ENCODE measurements around the gene CDK2. TPM values are rescaled to one million over a fixed set of nuclear protein-coding genes. Genes with fewer than 3 reads are reported as not detected.

The CDK2 gene
- total and polyA plus RNA-seq, 9 of the 15 experiments (the other 6 are each of a cell fraction or from before 2014, with no cell fraction given), result 17.4 to 213 (median 109) TPM

- no peak; the same call in 1 of the 2 replicates for TF ChIP-seq MIER1 (IDR thresholded peaks at IDR 0.05; ENCODE audit: low read depth)
- TF ChIP-seq, protein P1, sequence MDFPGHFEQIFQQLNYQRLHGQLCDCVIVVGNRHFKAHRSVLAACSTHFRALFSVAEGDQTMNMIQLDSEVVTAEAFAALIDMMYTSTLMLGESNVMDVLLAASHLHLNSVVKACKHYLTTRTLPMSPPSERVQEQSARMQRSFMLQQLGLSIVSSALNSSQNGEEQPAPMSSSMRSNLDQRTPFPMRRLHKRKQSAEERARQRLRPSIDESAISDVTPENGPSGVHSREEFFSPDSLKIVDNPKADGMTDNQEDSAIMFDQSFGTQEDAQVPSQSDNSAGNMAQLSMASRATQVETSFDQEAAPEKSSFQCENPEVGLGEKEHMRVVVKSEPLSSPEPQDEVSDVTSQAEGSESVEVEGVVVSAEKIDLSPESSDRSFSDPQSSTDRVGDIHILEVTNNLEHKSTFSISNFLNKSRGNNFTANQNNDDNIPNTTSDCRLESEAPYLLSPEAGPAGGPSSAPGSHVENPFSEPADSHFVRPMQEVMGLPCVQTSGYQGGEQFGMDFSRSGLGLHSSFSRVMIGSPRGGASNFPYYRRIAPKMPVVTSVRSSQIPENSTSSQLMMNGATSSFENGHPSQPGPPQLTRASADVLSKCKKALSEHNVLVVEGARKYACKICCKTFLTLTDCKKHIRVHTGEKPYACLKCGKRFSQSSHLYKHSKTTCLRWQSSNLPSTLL (IDR thresholded peaks at IDR 0.05), result no peak
- TF ChIP-seq, protein P2, sequence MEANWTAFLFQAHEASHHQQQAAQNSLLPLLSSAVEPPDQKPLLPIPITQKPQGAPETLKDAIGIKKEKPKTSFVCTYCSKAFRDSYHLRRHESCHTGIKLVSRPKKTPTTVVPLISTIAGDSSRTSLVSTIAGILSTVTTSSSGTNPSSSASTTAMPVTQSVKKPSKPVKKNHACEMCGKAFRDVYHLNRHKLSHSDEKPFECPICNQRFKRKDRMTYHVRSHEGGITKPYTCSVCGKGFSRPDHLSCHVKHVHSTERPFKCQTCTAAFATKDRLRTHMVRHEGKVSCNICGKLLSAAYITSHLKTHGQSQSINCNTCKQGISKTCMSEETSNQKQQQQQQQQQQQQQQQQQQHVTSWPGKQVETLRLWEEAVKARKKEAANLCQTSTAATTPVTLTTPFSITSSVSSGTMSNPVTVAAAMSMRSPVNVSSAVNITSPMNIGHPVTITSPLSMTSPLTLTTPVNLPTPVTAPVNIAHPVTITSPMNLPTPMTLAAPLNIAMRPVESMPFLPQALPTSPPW (CRISPR knock-in tag; IDR thresholded peaks at IDR 0.05), result peak; percentile 86
- 0 out of 2 replicates have a peak, but pooled peaks have one; percentile 18 for TF ChIP-seq LCOR (CRISPR knock-in tag; IDR thresholded peaks at IDR 0.05)
- no peak for TF ChIP-seq HNRNPK (IDR thresholded peaks at IDR 0.05; ENCODE audit: low read depth, low read length, poor library complexity, severe bottlenecking)
- no peak for TF ChIP-seq ZNF398 (CRISPR knock-in tag; IDR thresholded peaks at IDR 0.05)
- TF ChIP-seq NFIC (IDR thresholded peaks at IDR 0.05), result 0 out of 2 replicates have a peak, but pooled peaks have one; percentile 3
- TF ChIP-seq FOXM1 (IDR thresholded peaks at IDR 0.05; ENCODE audit: low read depth), result no peak
- 0 out of 2 replicates have a peak, but pooled peaks have one; percentile 9 for TF ChIP-seq FOXM1 (CRISPR knock-in tag; IDR thresholded peaks at IDR 0.05; ENCODE audit: low read depth)
- peak in 1 of 2 experiments; percentile 6; a peak in 1 of 4 replicates for TF ChIP-seq TBL1XR1 (IDR thresholded peaks at IDR 0.05; ENCODE audit: low read length in 2 of 2)
- TF ChIP-seq NFATC3 (IDR thresholded peaks at IDR 0.05), result peak; percentile 76; the same call in 1 of the 2 replicates
- TF ChIP-seq ZNF12 (CRISPR knock-in tag; IDR thresholded peaks at IDR 0.05), result no peak
- TF ChIP-seq MYBL2 (IDR thresholded peaks at IDR 0.05; ENCODE audit: low read depth), result no peak
- TF ChIP-seq MYBL2 (CRISPR knock-in tag; IDR thresholded peaks at IDR 0.05; ENCODE audit: borderline replicate concordance), result no peak
- TF ChIP-seq, protein P3, sequence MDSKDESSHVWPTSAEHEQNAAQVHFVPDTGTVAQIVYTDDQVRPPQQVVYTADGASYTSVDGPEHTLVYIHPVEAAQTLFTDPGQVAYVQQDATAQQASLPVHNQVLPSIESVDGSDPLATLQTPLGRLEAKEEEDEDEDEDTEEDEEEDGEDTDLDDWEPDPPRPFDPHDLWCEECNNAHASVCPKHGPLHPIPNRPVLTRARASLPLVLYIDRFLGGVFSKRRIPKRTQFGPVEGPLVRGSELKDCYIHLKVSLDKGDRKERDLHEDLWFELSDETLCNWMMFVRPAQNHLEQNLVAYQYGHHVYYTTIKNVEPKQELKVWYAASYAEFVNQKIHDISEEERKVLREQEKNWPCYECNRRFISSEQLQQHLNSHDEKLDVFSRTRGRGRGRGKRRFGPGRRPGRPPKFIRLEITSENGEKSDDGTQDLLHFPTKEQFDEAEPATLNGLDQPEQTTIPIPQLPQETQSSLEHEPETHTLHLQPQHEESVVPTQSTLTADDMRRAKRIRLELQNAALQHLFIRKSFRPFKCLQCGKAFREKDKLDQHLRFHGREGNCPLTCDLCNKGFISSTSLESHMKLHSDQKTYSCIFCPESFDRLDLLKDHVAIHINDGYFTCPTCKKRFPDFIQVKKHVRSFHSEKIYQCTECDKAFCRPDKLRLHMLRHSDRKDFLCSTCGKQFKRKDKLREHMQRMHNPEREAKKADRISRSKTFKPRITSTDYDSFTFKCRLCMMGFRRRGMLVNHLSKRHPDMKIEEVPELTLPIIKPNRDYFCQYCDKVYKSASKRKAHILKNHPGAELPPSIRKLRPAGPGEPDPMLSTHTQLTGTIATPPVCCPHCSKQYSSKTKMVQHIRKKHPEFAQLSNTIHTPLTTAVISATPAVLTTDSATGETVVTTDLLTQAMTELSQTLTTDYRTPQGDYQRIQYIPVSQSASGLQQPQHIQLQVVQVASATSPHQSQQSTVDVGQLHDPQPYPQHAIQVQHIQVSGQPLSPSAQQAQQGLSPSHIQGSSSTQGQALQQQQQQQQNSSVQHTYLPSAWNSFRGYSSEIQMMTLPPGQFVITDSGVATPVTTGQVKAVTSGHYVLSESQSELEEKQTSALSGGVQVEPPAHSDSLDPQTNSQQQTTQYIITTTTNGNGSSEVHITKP (IDR thresholded peaks at IDR 0.05; ENCODE audit: partially characterized antibody), result peak; percentile 86
- no peak for TF ChIP-seq CREB1 (IDR thresholded peaks at IDR 0.05)
- TF ChIP-seq CREB1 (CRISPR knock-in tag; IDR thresholded peaks at IDR 0.05), result peak; percentile 44; the same call in 1 of the 2 replicates
- TF ChIP-seq ZC3H11A (IDR thresholded peaks at IDR 0.05; ENCODE audit: low read depth, low read length), result no peak
- no peak for TF ChIP-seq ZNF57 (CRISPR knock-in tag; IDR thresholded peaks at IDR 0.05)
These were observed 39.7 kb upstream of the CDK2 start (continued) for GRCh38 chr12:55926738-55927587.
